Measurements from ENCODE around the gene SND1.
A peak's percentile ranks its signal among the peaks of the same experiment; 100 is the strongest.
"Not testable (repeated sequence)": the region's sequence is repeated elsewhere in the genome, so short reads cannot be mapped to it uniquely, and the experiment has no call there.

SND1 gene

DNA sequence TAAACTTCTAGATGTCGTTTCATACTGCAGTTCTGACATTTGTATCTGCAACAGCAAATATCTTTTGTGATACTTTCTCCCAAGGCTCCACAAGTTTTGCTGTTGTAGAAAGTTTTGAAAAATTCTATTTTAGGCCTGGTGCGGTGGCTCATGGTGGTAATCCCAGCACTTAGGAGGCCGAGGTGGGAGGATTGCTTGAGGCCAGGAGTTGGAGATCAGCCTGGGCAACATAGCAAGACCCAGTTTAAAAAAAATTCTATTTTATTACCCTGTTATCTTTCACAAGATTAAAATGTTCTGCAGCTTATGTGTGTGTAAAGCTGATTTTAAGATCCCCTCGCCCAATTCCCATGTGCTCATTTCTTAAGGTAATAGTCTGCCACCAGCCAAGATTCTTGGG lies 1.4 kb downstream of the SND1 start:
- no peak for DNase-seq

DNA sequence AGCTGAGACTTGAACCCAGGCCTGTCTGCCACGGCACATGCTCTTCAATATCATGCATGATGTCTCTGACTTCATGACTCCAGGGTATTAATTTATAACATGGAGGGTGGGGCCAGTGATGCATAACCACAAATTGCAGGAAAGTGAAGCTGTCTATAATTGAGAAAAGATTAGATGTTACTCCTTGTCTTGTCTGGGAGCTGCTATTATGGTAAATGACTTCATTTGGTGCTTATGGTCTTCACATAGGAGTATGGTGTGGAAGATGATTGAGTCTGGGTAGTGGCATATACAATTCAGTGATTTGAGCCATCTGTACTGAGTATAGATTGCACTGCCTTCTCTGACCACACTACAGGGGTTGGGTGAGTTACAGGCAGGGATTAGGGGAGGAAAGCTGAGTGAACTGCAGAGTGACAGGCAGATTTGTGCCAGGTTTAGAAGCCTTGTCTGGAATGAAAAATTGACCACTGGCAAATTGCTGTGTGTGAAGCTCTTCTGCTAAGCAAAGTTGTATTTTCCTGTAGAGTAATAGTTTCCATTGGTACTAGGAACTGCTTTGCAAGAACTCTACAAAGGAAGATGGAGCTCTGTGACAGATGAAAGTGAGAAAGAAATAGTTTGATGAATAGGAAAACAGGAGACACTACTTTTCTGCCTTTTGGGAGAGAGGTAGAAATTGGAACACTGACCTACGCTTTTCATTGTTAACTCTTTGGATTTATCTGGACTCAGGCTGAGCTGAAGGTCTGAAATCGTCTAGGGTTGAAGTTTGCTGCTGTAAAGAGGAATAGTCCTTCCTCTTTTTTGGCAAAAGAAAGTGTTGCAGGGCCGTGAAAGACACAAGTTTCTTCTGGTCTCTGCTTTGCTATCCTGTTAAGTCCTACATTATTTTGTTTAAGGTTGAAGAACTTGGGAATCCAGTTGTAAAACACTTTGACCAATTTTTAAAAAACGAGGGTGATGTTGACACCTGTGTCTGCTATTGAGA lies 2.7 kb downstream of the SND1 start:
- DNase-seq = no peak

DNA sequence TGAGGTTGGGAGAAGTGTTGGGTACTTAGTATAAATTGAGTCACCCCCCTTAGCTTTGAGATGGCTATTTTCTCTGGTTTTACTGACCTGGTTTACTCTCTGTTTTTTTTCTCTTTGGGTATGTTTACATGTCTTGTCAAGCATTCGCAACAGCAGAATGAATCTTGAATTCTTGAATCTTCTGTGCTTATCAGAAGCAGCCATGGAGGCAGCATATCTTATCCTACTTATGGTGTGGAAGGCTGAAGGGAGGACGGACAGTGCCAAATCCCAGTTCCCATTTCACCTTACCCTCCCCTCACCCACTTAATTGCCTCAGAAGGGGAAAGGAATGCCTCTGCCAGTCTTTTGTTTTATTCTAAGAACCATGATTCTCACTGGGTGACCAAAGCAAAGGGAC lies 3.7 kb downstream of the SND1 start:
- DNase-seq = no peak

DNA sequence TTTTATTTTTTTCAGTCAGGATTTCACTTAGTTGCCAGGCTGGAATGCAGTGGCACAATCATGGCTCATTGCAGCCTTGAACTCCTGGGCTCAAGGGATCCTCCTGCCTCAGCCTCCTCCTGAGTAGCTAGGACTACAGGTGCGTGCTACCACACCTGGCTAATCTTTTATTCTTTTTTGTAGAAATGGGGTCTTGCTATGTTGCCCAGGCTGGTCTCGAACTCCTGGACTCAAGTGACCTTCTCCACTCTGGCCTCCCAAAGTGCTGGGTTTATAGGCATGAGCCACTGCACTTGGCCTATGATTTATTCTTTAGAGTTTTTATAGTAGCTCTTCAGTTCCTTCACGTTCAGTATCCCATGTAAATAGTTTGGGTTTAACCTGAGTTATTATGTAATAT lies 5.5 kb downstream of the SND1 start:
- DNase-seq = no peak

DNA sequence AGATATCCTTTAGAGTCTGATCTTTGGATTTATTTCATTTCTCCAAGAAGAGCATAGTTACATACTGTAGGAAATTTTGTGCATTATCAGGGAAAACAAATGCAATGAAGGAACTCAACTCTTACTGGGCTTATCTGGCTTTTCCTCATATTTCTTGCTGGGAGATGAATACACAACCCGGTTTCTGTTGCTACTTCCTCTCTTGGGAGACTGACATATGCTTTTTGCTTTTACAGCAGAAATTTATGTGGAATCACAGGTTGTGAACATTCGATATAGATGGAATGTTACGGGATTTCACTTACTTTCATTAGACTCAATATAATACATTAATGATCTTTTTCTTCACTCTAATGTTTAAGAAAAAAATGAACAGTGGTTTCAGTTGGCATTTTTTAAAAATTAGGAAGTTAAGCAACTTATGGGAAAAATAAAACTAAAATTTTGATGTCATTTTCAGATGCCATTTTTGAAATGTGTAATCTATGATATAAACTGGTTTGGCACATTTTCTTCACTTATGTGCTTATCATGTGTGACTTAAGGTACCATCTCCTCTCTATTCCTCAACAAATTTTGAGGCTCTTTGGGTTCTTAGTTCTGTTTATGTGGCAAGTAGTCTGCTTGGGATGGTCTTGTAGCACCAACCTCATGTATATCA lies 7.1 kb downstream of the SND1 start:
- no peak for DNase-seq

DNA sequence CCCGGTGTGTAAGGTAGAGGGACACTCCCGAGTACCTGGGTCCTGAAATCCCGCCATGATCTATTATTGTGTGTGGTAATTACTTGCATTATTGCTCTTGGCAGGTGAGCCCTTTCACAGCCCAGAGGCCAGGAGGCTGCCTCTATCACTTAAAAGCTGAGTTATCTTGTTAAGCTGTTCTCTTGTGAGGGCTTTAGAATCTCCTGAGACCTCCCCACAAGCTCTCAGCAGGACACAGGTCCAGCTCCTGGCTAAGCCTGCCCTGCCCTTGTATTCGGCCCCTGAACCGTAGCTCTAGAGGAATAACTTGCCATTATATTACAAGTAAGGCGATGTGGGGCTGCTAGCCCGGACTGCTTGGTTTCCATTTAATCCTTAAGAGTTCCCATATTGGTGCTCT lies 13.9 kb downstream of the SND1 start:
- no peak for DNase-seq

DNA sequence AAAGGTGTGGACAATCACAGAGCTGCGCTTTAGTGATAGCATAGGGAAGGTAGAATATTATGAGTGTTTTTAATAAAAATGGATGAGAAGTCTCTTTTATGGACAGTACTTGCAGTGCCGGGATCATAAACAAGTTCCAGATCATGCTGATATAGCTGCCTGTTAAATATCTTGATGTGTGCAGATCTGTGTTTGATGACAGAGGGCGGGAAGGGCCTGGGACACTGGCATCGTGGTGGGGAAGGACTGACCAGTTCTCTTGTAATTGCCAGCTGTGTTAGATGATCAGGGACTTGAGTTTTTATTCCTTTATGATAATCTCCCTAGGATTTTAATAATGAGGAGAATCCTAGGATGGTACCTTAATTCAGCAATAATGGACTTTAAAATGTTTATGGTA lies 14.6 kb downstream of the SND1 start:
- DNase-seq = no peak

DNA sequence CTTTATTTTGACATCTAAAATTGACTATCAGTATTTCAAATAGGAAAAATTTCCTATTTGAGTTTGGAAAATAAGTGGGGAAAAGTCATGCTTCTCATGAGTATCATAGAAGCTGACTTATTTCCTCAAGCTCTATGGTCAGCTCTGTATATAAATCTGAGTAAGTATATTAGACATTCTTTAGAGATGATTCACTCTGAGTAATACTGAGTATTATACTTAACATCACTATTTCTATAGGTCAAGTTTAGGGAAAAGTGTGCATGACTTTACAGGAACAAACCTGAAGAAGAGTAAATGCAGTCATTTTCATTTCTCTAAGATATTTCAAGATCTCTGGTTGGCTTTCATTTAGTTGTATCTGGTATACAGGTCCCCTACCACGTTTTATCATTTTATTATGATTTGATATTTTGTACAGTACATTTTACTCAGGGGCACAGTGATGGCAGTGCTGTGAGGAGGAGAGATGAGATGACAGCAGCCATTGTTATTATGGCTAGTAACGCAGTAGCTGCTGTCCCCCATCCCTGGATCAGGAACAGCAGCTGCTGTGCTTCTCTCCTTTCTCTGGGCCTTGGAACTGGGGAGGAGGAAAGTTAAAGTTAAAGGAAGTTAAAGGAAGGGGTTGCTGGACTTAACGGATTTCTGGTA lies 15.2 kb downstream of the SND1 start:
- no peak for DNase-seq

DNA sequence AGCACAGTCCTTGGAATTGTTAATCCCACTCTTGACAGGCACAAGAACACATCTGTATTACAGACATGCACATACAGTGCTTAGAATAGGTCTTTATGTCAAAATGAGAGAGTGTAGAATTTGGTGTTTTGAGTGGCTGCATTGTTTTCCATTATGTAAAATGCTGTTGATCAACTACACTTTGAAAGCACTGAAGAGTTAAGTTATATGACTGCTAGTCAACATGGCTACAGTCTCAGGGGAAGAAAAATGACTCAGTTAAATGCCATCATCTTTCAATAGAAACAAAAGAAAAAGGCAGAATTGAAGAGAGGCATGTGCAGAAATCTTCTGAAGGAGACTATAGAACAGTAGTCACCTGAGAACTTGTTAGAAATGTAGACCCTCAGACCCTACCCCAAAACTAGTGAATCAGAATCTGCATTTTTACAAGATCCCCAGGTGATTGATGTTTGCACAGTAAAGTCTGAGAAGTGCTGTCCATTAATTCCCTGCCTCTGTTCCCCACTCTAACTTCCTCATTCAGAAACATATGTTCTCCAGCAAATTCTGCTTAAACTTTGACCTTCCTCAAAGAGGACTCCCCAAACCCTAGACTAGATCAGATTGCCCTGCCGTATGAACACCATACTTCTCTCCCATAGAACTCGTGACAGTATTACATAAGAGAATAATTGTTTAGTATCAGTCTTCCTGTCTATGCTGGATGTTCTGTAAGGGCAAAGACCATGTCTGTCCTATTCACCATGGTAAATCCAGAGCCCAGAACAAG lies 16.0 kb downstream of the SND1 start:
- DNase-seq = no peak

DNA sequence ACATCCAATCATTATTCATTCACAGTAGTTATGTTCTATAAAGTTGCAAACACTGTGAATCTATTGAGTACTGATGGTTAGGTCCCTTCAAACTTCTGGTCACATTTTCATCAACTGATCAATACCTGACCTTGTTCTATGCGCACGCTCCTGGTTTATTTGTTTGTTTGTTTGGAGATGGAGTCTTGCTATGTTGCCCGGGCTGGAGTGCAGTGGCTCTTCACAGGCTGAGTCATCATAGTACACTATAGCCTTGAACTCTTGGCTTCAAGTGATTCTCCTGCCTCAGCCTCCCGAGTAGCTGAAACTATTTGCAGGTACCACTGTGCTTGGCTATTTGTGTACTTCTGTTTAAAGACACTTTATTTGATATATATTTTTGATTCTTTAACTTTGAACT lies 19.3 kb downstream of the SND1 start:
- DNase-seq = no peak

DNA sequence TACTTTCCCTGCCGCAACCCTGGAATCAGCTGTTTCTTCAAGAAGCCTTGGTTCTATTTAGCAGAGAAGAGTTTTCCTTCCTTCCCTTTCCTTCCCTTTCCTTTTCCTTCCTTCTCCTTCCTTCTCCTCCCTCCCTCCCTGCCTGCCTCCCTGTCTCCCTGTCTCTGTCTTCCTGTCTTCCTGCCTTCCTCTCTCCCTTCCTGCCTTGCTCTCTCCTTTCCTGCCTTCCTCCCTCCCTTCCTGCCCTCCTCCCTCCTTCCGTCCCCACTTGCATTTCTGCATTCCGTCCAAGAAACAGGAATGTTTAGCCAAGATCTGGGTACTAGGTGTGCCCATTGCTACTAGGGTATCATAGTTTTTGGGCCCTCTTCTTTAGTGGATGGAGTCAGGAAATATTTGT lies 21.9 kb downstream of the SND1 start:
- DNase-seq = no peak

DNA sequence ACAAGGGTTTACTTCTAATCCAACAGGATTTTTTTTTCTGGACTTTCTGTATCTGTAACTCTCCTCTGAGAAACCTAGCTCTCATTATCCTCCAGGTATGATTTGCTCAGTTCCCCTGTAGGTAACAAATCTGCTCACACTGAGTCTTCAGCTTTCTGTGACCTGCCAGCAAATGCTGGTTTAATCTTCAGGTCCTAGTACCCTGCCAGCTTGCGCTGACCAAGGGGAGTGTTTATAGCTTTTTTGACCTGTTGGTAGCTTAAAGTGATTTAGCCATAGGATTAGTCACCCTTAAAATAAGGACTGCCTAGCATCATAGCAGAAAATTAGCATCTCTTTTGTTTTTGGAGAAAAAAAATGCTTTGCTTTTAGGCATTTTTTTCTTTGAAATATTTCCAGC lies 22.4 kb downstream of the SND1 start:
- peak in 1 of 2 experiments; percentile 4 for DNase-seq

DNA sequence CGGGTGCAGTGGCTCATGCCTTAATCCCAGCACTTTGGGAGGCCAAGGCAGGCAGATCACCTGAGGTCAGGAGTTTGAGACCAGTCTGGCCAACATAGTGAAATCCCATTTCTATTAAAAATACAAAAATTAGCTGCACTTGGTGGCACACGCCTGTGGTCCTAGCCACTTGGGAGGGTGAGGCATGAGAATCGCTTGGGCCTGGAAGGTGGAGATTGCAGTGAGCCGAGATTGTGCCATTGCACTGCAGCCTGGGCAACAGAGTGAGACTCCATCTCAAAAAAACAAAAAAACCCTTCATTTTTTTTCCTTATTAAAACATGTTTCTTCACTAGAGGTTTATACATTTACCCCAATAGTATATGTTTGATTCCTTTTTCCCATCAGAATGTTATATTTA lies 22.9 kb downstream of the SND1 start:
- DNase-seq = not testable (repeated sequence)

DNA sequence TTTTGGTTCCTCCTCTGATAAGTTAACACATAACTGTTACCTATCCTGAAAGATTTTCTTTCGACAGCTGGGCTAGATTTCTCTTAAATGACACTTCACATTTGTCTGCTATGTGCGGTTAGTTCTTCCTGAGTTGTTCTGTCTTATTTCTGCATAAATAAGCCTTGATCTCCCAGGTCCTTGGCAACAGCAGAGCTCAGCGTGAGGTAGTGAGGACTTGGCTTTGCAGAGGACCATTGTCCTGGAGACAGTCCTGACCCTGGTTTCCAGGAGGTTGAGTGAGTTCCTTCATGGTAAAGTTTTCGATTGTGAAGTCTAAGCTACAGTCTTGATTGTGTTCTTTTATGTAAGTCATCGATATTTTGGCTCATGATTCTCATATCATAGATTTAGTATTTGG lies 23.7 kb downstream of the SND1 start:
- DNase-seq = peak in 1 of 2 experiments; percentile 3

DNA sequence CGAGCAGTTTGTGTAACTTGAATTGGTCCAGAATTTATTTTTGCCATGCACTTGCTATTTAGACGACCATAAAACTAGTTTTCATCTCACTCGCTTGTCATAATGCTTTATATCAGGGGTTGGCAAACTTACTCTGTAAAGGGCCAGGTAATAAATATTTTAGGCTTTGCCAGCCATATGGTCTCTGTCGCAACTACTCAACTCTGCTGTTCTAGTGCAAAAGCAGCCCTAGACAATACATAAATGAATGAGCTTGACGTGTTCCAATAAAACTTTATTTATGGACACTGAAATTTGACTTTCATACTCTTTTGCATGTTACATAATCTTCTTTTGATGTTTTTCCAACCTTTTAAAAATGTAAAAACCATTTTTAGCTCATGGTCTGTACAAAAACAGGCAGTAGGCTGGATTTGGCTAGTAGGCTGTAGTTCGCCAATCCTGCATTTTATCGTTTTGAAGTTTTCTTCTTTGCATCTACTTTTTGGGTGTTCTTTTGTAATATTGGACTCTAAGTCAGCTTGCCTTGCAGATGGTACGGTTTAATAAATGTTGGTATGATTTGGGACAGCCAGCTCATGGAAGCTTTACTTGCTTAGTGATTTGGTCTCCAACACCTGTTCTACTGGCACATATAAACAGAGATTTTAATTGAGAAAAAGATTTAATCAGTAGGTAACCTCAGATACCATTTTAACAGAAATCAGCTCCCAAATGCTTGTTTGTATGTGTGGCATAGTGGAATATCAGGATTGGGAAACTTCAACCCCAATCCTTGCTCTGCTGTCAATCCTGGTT lies 25.6 kb downstream of the SND1 start:
- DNase-seq = peak in 1 of 2 experiments; percentile 61

DNA sequence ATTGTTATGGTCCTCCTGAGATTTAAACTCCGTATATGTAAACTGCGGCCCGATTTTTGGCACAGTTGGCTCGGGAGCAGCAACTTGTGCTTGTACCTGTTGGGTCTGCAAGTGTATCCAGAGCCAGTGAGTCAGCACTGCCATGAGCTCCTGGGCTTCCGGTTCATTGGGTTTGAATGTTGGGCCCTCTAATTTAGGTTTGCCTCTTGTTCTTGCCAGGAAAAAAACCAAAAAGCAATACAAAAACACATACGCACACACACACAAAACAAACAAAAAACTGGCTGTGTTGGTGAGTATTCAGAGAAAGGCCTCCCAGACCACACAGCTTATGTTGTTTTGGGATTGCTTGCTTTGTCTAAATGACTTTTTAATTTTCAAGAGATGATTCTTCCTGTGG lies 26.3 kb downstream of the SND1 start:
- peak in 1 of 2 experiments; percentile 13 for DNase-seq

DNA sequence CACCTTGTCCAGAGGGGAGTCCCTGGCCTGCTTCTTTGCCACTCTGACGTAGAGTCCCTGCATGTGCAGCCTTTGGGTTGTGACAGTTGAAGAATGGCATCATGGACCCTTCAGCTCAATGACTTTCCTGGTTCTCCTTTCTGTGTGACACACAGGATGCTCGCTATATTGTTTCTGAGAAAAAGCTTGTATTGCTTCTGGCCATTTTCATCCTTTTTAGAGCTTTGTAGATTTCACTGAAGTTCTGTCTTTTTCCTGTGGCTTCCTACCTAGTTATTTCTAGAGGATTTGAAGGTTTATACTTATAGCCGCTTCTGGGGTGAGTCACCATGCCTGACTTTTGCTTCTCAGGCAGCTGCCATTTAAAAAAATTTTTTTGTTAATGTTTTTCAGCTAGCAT lies 27.0 kb downstream of the SND1 start:
- DNase-seq = no peak

DNA sequence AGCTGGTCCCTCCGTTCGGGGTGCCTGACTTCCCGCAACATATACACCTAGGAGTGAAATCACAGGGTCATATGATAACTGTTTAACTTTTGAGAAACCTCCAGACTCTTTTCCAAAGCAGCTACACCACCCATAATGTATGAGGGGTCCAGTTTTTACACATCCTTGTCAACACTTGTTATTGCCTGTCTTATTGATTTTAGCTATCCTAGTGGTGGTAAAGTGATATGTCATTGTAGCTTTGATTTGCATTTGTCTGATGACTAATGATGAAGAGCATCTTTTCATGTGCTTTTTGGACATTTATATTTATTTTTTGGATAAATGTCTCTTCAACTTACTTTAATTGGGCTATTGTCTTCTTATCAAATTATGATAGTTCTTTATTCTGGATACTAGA lies 29.0 kb downstream of the SND1 start:
- DNase-seq = no peak

DNA sequence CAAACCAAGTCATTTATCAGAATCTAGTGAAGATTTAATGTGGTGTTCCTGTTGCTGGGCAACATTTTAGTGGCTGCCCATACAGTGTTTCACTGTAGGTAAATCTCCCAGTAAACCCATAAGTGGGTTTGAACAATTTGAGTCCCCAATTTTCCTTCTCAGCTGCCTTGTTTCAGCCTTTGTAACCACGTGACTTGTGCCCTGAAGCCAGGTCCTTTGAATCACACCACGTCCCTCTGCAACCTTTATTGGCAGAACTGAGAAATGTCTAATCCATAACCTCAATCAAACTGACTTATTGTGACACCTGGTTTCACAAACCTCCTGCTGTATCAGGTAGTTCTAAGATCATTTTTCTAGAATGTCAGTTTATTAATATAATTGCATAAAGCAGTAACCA lies 30.1 kb downstream of the SND1 start:
- no peak for DNase-seq

DNA sequence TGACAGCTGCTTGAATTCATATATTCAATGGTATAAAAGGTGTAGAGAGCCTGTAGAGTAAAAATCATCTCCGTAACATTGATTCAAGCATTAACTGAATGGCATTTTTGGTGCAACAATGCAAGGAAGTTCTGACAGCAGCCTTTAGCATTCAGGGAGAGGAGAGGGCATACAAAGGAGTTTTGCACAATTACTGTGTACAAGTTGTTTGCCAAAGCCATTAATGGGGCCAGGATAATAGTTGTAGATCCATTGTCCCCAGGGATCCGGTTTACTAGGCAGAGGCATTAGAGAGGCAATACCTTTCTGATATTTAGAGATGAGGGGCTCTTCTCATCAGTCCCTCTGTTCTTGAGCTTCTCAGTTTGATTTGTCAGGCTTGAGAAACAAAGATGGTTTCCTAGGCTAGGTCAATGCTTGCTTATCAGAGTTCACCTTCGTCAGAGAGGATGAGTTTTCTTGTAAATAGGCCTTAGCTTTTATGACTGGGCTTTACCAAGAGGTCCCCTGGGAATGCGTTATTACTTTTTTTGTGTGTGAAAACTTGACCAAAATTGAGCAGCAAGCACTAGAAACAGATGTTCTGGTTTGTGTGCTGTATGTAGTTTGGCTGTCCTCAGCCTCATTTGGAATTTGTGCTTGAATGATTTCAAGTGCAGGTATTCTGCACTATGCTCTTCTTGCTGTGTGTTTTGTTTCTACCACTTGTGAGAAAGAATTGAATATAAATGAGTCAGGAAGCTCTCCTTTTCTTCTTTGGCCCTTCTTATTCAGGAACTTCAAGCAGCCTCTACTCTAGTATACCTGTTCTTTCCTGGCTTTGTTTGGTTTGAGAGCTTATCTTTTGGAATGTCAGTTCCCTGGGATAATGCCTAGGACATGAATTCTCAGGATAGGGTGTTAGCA lies 32.0 kb downstream of the SND1 start:
- DNase-seq = no peak

DNA sequence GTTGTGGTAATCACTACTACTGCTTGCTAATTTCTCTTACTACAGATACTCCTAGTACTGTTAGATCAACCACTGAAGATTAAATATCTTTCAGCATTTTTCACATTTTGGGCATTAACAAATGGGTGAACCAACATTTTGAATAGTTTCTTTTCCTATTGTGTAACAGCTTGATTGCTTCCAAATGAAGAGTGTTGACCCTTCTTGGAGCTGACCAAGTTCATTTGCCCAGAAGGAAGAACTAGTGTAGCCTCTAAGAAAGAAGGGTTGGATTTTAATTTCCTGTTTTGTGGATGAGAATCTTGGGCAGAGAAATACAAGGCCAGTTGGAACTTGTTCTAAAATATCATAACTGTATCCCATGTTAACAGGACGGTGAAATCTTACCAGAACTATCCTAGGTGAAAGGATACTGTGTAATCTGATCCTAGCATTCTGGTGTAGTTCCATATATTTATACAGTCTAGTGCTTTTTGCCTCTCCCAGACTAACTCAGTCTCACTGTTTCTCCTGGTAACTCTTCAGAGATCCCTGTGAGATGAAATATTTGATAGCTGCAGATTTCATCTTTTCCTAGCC lies 37.3 kb downstream of the SND1 start:
- DNase-seq = no peak

Measured in cerebellar nuclear complex (tissue), 1 donor.